GM19099 (cell line): ENCODE data around the gene NSUN2.

Experiments
- POLR2A ChIP-seq: IDR thresholded peaks from 3 replicates; pipeline ENCODE4 v1.6.1; 2011; ENCODE audit warnings: low read depth; ENCODE audit not compliant: insufficient read length; ENCODE audit errors: extremely low read depth

Gene NSUN2

GRCh38 chr5:6632888-6633468, at the start of gene NSUN2, which contains the start of gene SRD5A1:
Gene NSUN2, minus strand, starts transcription at chr5:6633044. Its CDS starts 65 bp downstream, at chr5:6632979.
Gene SRD5A1, plus strand, starts transcription at chr5:6633440. Its CDS starts 137 bp downstream, at chr5:6633577.
- TF ChIP-seq POLR2A = peak; percentile 84

- TF ChIP-seq POLR2A = no peak
Measured at GRCh38 chr5:6682239-6682638, 49.4 kb upstream of the NSUN2 start.

DNA sequence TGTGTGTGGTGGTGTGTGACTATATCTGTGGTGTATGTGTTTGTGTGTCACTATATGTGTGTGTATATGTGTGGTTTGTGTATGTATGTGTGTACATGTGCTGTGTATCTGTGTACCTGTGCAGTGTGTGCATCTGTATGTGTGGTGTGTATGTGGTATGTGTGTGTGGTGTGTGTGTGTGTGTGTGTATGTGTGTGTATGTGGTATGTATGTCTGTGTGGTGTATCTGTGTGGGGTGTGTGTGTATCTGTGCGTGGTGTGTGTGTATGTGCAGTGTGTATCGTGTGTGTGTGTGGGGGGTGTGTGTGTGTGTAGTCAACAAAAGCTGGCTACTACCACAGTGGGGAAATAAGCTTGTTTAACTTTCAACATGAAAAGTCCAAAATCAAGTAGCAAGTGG, 48.8 kb upstream of the NSUN2 start:
- no peak for TF ChIP-seq POLR2A

GRCh38 chr5:6680922-6681321, 48.1 kb upstream of the NSUN2 start:
- TF ChIP-seq POLR2A = no peak

GRCh38 chr5:6678385-6678784, 45.5 kb upstream of the NSUN2 start:
- TF ChIP-seq POLR2A = no peak

DNA sequence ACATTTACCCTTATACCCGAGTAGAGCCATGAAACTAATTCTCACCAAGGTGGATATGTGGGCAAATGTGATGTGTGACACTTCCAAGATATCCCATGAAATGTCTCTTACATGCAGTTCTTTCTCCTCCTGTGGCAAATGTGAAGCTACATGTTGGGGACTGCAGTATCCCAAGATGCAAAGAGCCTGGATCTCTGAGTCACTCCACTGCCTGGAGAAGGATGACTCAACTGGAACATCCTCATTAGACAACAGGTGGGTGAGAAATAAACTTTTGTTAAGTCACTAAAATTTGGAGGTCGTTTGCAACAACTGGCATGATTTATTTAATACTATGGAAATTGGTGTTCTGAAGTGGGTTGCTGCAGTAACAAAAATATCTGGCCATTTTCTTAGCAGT, 43.9 kb upstream of the NSUN2 start:
- no peak for TF ChIP-seq POLR2A

GRCh38 chr5:6675784-6676491, 43.1 kb upstream of the NSUN2 start:
- no peak for TF ChIP-seq POLR2A

GRCh38 chr5:6674886-6675285, 42.0 kb upstream of the NSUN2 start:
- TF ChIP-seq POLR2A = no peak

DNA sequence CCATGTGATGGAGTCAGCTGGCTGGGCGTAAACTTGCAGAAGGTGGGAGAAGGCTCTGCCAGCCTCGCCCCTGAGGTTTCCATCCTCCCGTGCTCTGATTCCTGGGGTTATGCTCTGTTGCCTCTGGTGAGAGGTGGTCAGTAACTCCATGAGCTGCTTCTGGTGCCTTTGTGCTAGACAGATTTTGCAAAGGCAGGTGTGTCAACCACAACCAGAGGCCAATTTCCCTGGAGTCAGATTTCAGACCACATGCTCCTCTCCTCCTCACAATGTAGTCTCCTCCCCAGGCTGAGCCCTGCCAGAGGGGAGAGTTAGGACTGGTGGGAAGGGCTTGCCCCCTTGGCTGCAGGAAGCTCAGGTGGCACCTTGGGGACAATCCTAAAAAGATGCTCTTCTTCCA, 41.6 kb upstream of the NSUN2 start:
- TF ChIP-seq POLR2A = no peak

- no peak for TF ChIP-seq POLR2A
Measured at GRCh38 chr5:6673963-6674362, 41.1 kb upstream of the NSUN2 start.

DNA sequence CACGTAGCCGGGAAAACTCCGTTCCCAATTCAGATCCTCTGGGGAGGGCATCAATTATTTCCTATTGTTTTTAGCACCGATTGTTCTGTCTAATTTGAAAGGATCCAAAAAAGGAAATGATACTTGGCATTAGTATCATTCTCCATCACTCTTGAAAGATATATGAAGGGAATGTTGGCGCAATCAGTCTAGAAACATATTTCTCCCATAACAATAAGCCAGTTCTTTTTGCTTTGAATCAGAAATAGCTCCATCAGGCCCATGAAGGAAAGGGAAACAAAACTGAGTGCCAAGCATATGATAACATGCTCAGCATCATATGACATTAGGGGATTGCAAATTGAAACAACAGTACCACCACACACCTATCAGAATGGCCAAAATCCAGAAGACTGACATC, 40.2 kb upstream of the NSUN2 start:
- TF ChIP-seq POLR2A = no peak

DNA sequence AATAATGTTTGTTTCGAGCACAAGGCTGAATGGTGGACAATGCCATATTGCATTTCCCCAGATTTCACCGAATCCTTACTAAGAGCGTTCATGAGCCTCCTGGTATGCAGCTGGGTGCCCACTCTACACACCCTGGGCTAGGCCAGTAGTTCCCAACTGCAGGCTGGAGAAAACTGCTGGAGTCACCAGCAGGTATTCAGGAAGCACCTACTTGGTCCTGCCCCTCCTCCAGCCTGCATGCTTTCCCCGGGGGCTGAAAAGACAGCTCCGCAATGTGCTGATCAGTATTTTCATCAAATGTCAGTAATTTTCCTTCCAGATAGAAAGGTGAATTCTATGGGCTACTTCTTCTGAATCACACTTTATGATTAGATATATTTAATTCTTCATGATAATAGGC, 34.8 kb upstream of the NSUN2 start:
- no peak for TF ChIP-seq POLR2A

DNA sequence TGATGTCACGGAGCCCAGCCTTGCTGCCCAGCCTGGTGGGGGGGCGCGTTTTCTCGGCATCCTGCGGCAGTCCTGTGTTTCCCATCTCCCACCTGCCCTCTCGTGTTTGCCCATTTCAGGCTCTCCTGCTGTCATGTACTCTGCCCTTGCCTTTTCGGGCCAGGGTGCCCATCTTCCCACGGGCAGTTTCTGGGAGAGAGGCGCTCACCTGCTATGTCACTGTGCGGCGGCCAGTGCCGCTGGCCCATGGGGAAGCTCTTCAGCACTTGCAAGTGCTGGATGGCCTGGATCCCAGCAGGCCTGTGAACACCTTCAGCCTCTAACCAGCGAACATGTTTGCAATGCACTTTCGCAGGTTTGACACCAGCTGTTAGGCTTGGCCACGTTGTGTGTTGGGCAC, 33.9 kb upstream of the NSUN2 start:
- TF ChIP-seq POLR2A = no peak

GRCh38 chr5:6660688-6661087, 27.8 kb upstream of the NSUN2 start:
- no peak for TF ChIP-seq POLR2A

- TF ChIP-seq POLR2A = no peak
Measured at GRCh38 chr5:6659941-6660684, 27.3 kb upstream of the NSUN2 start.

- no peak for TF ChIP-seq POLR2A
Measured at GRCh38 chr5:6656680-6657079, 23.8 kb upstream of the NSUN2 start.
